ENCODE results near the gene GDF7.

GDF7 gene

GRCh38 chr2:20666304-20667150 lies at the start of gene GDF7:
Gene GDF7, plus strand, starts transcription at chr2:20667144. Its CDS starts 96 bp downstream, at chr2:20667240.
- DNase-seq = peak; percentile 12 to 23

- no peak for DNase-seq
These were observed 49.0 kb upstream of the GDF7 start for GRCh38 chr2:20617892-20618467.

- DNase-seq = no peak
These were observed 48.5 kb upstream of the GDF7 start for GRCh38 chr2:20618468-20618885.

GRCh38 chr2:20618886-20619521 lies 47.9 kb upstream of the GDF7 start:
- no peak for DNase-seq

- DNase-seq = no peak
These were observed 47.3 kb upstream of the GDF7 start for GRCh38 chr2:20619624-20620024.

- DNase-seq = no peak
These were observed 46.7 kb upstream of the GDF7 start for GRCh38 chr2:20620271-20620681.

GRCh38 chr2:20620696-20621365 lies 46.1 kb upstream of the GDF7 start:
- no peak for DNase-seq

- DNase-seq = no peak
These were observed 45.3 kb upstream of the GDF7 start for GRCh38 chr2:20621366-20622295.

GRCh38 chr2:20622296-20622686 lies 44.7 kb upstream of the GDF7 start:
- no peak for DNase-seq

- DNase-seq = no peak
These were observed 44.2 kb upstream of the GDF7 start for GRCh38 chr2:20622731-20623130.

- DNase-seq = no peak
These were observed 43.7 kb upstream of the GDF7 start for GRCh38 chr2:20623241-20623640.

GRCh38 chr2:20623741-20624155 lies 43.2 kb upstream of the GDF7 start:
- no peak for DNase-seq

GRCh38 chr2:20624156-20624883 lies 42.6 kb upstream of the GDF7 start:
- DNase-seq = no peak

GRCh38 chr2:20624884-20625485 lies 42.0 kb upstream of the GDF7 start:
- no peak for DNase-seq

GRCh38 chr2:20625491-20626391 lies 41.2 kb upstream of the GDF7 start:
- no peak for DNase-seq

- DNase-seq = no peak
These were observed 40.6 kb upstream of the GDF7 start for GRCh38 chr2:20626392-20626697.

GRCh38 chr2:20626698-20627513 lies 40.0 kb upstream of the GDF7 start:
- no peak for DNase-seq

GRCh38 chr2:20627712-20628380 lies 39.1 kb upstream of the GDF7 start:
- no peak for DNase-seq

GRCh38 chr2:20629181-20629580 lies 37.8 kb upstream of the GDF7 start:
- no peak for DNase-seq

Data from stimulated activated CD4-positive, alpha-beta T cell treated with anti-CD3 and anti-CD28 coated beads, Interleukin-4, amount 100 ng/mL, for 4 hours (primary cell).